GM18519 (cell line): ENCODE results near the gene SLC12A1.
A peak's percentile ranks its signal among the peaks of the same experiment; 100 is the strongest.

ENCODE experiments used
- ATAC-seq: cut with Tn5 transposase; IDR thresholded peaks from one replicate; pipeline ENCODE4 v1.9.1; 2021; ENCODE audit warnings: mild to moderate bottlenecking, moderate library complexity; ENCODE audit not compliant: unreplicated experiment, low FRiP score

SLC12A1 gene

DNA sequence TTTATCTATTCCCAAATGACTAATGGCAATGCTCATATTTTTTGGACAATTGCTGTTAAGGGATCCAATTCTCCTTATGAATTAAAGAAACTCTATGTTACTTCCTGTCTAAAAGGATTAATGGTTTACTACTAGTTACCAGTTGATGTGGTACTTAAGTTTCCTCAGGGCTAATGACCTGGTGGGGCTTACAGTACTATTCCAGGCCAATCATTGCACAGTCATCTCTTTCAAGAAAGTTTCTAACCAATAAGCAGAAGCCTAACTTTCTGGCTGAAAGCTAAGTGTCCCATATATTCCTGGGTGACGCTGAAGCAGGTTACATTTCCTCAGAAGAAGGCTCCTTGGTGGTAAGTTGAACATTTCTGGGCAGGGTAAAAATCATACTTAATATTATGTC lies at the start of gene SLC12A1:
TSS of gene SLC12A1 (plus strand) at position 322 of the 400 bp plus-strand sequence. CDS start 1,418 bp downstream, outside the sequence.
- no peak for ATAC-seq

DNA sequence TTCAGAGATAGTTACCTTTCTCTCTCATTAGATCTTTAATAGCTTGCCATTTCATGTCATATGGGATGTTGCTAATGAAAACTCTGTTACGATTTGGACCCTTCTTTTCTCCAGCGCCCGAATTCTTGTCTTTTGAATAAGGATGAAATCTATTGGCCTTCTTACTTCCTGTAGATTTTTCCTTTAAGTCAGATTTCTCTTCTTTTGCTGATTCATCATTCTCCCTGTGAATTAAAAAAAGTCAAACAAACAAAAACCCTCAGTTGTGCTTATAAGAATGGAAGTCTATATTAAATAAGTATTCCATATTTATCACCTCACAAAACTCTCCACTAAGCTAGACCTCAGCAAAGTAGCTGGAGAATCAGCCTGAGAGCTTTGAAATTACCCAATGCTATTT lies 37.5 kb upstream of the SLC12A1 start:
- ATAC-seq: no peak

DNA sequence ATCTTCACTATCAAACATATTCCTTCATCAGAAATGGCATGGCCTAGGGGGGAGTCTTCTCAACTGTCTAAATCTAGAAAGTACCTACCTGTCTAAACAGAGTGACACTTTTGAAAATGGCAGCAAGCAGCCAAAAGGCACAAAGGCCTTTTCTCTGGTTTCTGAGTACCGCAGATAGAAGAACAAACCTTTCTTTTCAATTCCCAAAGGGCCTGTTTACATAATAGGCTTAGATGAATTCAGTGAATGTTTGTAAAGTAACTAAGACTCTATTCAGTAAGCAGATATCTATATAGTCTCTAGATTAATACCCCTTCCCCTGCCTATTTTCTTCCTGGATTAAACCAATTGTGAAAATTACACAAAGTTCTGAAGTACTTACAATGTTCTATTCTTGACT lies 35.1 kb upstream of the SLC12A1 start:
- ATAC-seq: no peak

DNA sequence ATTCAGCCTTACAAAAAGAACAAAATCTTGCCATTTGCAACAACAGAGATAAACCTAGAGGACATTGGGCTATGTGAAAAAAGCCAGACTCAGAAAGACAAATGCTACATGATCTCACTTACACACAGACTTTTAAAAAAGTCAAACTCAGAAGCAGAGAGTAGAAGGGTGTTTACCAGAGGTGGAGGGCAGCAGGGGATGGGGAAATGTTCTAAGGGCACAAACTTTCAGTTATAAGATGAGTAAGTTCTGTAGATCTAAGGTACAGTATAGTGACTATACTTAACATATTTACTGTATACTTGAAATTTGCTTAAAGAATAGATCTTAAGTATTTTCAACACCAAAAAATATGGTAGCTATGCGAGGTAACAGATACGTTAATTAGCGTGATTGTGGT lies 31.0 kb upstream of the SLC12A1 start:
- ATAC-seq: no peak

DNA sequence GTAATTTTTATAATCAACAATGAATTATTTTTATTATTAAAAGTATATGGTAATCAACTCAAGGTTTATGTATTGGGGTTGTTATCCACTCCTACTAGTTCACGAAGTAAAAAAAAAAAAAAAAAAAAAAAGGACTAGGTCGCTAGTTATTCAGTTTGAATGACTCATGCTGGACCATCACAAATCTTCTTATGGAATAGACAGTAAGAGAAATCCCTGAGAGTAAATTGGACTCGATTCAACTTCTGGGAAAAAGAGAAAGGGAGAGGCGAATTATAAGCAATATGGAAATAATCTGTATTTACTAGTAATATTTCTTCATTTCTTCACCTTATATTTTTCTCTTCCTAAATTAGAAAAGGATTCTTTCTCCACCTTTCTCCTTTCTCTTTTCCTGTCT lies 30.0 kb upstream of the SLC12A1 start:
- ATAC-seq: no peak

DNA sequence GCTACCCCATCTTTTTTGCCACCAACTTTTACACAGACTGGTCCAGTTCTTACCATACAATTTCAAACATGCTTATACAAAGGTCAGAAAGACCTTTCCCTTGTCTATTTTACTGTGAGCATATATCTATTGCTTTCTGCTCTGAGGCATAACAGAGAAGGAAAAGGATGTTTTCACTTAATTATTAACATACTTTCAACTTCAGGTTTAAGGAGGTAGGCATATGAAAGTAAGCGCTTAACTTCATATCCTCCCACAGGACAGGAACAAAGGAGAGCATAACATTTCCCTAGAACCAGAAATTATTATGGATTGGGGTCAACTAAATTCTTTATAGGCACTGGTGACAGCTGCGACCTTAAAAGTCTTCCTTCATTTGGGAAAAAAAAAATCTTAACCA lies 29.1 kb upstream of the SLC12A1 start:
- no peak for ATAC-seq

DNA sequence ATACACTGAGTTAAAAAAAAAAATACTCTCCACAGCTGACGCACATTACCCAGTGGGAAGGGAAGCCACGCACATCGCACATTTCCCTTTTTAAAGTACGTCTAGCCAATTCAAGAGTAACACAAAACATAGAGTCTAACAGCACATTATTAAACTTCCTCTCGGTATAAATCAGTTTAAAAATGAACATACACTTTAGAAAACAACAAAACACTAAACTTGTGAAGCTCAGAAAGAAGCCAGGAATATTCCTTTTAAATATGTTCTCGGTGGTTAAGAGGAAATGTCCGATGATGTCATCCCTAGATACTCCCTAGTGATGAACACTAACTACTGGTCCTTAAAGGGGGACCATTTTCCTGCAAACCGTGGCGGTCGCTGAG lies 28.7 kb upstream of the SLC12A1 start:
- peak; percentile 58 for ATAC-seq

DNA sequence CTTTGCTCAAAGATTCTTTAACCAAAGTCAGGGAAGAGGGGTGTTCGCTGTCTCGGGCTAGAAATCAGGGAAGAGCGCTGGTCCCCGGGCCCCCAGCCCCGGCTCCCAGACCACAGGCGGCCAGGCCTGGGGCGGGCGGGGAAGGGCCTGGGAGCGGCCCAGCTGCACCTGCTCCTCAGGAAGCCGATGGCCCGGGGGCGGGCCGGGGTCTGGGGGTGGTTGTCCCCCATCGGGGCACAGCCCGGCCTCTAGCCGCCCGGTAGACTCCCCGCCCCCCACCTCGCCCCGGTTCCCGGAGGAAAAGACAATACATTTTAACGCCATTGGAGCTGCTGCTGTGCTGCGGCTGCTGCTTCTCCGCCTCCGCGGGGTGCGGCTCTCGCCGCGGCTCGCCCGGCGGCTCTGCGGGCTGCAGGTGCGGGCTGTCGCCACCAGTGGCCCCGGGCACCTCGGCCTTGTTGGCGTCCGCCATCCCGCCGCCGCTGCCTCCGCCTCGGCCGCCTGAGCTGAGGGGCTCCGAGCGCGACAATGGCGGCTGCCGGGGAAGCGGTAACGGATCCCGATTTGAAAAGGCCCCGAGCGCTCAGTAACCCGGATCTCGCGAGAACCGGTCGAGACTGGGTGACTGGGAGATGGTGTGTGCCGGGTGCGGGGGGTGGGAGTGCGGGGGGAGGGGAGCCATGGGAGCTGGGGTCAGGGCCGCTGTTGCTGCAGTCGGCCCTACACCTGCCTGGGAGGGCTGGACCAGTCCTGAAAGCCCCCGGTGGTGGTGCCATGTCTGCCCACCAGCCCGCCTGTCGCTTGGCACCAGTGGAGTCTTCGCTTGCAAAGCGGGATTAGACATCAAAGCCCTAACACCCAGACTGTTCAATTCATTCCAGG lies 28.1 kb upstream of the SLC12A1 start, which contains the start of gene MYEF2:
TSS of gene MYEF2 (minus strand) at position 530 of the 882 bp plus-strand sequence. CDS start at position 472, 58 bp downstream.
- ATAC-seq: peak; percentile 61

DNA sequence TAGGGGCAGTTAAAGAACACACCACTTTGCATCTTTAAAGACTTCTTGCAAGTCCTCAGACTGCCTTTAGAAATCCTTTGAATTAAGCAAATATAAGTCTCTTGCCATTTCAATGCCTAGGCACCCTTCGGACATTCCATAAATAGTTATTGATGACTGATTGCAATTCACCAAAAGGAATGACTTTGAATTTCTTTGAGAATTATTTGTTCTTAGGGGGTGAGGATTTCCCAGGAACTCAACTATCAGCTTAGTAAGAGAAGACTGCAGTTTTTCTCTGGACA lies 27.5 kb upstream of the SLC12A1 start:
- ATAC-seq: no peak

DNA sequence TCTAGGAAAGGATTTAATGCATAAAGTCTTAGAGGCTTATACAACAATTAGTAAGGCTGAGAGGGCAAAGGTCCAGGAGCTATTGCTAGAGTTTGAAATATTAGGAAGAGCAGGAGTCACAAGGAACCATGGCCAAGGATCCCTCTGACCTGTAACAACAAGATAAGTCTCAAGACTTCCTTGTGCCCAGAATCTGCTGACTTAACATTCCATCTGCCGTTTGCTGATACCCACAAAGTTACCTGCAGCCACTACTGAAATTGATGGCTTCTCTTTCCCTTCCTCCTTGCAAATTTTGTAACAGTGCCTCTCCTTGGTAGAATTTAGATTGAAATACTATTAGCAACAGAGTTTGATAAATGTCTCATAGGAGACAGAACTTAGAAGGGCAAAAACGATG lies 23.4 kb upstream of the SLC12A1 start:
- ATAC-seq: no peak

DNA sequence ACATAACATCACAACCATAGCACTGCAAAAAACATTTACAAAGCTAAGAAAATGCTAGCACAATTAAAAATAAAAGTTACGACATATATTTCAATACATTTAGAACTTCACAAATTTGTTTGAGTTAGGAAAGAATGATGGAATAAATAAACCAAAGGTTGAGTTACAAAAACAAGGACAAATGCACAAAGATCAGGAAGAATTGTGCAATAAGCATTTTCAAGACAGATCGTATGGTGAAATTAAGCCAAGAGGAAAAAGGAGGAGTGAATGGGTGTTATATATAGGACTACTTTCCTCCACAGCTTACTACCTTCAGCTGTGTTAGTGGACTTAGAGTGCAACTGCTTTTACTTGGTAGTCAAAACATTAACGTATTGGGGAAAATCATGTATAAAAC lies 20.6 kb upstream of the SLC12A1 start:
- no peak for ATAC-seq

DNA sequence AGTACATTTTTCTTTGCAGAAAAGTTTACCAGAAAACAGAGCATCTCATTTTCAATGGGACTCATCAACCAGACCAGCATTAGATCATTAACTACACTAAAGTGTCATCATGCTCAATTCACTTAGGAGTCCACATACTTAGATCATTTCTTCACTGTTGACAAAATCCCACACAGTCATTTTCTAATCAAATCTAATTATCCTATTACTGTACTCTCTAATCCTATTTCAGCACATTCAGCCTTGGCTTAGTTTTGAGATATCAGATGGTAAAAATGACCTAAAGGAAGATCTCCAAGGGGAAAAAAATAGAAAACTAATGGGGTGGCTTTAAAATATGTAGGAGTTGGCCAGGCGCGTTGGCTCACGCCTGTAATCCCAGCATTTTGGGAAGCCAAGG lies 19.8 kb upstream of the SLC12A1 start:
- no peak for ATAC-seq

DNA sequence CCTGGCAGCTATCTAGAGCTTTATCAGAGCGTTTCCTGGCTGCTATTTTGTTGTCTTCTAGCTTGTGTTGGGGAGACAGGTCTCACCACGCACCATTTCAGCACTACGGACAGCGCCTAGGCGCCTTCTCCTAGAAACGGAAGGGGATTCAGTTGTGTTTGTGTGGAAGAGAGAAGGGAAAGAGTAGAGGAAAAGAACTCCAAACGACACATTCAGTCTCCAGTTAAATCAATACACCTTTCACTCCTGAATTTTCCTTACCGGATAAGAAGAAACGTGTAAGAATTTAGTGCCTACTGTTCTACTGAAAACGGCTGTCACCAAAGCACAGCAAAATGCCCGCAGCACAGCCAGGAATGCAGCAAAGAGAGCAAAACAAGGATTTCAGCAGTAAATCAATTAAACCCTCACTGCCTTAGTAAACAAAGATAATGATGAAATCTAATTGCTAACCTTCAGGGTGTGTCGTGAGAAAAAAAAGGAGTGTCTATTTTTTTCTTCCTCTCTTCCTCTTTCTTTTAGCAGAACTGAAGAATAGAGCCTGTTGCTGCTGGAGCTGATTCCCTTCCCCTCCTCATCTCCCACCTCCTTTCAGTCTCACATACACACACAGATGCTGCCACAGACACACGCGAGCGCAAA lies 15.0 kb upstream of the SLC12A1 start:
- no peak for ATAC-seq

DNA sequence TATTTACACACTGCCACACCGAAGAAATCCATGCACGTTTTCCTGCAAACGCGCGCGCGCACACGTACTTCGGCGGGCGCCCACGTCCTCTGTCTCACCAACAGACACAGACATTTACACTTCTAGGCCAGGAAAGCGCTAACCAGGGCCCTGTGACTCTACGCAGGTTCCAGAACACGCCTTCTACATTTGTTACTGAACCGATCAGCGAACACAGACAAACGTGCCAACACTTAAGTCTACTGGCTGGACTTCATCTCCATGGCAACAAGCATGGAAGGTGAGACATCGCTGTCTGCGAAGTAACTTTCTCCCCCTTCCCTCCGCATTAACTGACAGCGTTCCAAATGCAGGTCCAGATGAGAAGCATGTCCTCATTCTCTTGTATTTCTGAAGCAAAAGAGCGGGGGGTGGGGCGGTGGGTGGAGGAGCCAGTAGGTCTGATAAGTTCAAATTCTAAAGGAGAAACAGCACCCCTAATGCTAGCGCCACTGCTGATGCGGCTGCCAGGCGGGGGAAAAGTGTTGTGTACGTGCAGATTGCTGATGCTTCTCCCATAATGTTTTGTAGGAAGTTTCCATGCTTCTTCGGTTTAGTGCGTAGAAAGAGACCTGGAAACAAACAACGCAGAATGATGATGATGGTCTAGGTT lies 14.4 kb upstream of the SLC12A1 start, which contains the start of gene CTXN2:
TSS of gene CTXN2 (plus strand) at position 92 of the 652 bp plus-strand sequence. CDS start 9,636 bp downstream, outside the sequence.
- ATAC-seq: no peak

DNA sequence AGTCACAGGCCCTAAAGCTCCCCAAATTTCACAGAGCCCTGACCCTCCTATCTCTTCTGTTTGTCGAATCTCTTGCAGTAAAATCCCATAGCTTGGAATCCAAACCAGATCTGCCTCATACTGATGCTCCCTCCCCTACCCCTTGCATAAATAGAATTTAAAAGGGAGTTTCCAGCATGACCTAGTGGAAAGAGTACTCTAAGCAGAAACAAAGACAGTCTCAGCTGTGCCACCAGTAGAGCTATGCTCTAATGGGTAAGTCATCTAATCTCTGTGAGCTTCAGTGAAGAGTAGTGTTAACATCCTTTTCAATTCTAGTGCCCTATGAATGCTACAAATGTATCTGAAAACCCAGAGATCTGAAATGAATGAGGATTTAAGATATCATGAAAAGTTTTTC lies 4.0 kb upstream of the SLC12A1 start:
- no peak for ATAC-seq

DNA sequence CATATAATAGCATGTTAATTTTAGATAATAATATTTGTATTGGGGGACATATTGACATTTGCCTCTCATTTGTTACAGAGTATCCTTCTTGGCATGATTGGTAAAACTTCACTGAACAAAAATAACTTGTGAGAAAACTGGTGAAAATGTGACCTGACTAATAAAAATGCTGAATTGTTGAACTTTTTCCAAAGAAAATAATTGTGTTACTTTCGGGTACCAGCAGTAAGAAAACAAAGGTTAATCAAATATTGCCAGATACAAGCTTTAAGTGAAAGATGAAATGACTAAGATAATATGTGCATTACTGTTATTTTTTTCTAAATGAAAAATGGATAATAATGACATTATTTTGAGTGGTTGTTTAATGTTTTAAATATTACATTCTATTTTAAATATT lies 15.2 kb downstream of the SLC12A1 start:
- ATAC-seq: no peak

DNA sequence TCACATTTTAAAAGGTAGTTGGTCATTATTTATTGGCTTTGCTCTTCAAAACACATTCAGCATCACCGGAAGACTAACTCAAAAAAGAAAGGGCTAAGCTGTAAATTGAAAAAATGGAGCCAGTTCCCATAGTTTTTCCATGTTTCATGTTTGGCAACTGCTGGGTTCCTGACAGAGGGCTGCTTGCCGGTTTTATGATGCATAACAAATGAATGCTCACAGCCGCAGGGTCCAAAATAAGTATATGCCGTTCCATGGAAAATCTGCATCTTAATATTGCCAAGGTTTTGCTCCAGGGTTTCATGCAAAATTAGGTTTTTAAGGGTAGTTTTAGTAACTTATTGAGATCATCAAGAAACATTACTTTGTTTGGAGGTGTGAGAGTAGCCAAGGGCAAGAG lies 15.8 kb downstream of the SLC12A1 start:
- no peak for ATAC-seq

DNA sequence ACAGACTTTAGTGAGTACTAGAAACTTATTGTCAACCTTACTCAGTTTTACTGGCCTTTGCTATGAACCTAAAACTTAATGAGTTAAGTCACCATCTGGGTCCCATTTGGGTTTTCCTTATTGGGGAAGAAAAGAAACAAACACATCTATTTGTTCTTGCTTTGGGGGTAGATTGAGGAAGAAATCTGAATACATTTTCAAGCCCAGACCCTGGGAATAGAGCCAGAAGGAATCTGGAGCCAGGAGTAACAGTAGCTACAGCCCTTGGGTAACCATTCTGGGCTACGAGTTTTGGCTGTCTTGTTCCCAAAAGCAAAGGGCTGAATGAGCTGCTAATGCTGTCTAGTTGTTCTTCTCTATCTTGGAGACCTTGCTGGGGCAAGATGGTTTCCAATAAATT lies 16.5 kb downstream of the SLC12A1 start:
- no peak for ATAC-seq

DNA sequence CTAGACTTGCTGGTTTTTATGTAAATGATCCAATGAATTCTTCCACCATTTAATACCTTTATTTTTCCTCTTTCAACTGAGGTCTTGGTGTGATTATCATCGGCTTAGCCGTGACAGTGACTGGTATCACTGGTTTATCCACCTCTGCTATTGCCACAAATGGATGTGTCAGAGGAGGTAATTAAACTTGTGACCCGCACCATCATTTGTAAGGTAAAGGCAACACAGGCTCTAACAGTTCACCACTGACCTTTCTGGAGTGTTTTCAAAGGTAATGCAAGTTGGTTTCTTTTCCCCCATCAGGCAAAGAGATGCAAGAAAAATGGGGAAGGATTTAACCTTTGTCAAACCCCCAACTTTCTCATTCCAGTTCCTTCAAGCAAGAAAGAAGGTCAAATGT lies 19.7 kb downstream of the SLC12A1 start:
- no peak for ATAC-seq

DNA sequence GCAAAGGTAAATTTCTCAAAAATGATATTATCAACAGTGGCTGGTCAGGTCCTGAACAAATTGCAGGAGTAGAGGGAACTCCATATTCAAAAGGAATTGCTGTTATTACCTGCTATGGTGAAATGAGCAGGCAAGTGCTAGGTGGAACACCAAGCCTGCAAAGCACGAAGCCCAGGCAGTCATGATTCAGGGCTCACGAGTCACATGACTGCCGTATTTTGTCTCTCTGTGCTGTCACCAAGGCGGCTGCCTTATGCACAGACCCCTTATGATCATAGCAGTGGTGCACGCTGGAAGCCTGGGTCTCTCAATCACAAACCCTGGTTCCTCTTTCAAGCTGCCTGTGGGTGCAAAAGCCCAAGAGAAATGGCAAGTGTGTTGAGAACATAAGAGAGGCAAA lies 24.4 kb downstream of the SLC12A1 start:
- no peak for ATAC-seq

DNA sequence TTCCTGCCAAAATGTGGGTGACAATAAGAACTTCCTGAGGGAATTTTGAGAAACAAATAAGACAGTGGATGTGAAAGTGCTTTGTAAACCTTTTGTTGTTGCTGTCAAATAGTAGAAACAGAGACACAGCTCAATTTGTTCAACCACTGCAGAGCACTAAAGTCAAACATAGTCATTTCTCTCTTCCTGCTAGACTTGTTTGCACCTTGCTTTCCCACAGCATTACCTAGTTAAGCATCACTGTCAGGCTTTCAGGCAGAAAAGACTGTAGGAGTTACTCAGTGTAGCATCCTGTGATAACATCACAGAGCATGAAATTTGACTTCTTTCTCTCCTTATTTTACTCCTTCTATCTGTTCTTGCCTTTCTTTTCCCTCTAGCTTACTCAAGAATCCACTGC lies 27.1 kb downstream of the SLC12A1 start:
- ATAC-seq: no peak

DNA sequence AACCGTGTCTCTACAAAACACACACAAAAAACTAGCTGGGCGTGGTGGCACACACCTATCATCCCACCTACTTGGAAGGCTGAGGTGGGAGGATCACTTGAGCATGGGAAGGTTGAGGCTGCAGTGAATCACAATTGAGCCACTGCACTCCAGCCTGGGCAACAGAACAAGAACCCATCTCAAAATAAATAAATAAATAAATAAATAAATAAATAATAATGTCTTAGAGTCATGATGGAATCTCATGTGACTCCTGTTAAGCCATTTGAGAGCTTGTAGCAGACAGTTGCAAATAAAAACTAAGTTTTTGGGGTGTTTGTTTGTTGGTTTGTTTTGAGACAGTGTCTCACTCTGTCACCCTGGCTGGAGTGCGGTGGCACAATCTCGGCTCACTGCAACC lies 33.2 kb downstream of the SLC12A1 start:
- no peak for ATAC-seq
